Common myeloid progenitor, CD34-positive (primary cell): ENCODE data around the gene GPR179. TPM values are rescaled to one million over a fixed set of nuclear protein-coding genes. Genes with fewer than 3 reads are reported as not detected.

Experiments
- CTCF ChIA-PET: fragments of 350-600 bp; sonication (Branson Sonifier 250); formaldehyde crosslinking; loops from one replicate; lab custom pipeline; 2021; ENCODE audit warnings: antibody characterized with exemption; lab: Charles Lee
- POLR2A ChIA-PET: fragments of 350-600 bp; sonication (Branson Sonifier 250); formaldehyde crosslinking; loops from one replicate; lab custom pipeline; 2021; ENCODE audit warnings: antibody characterized with exemption; lab: Charles Lee
- DNase-seq, 3 donors: peaks; one replicate each; pipeline versions ENCODE4 v3.0.0 to v3.0.0-alpha.2; 2013
- H3K27ac ChIP-seq, 2 experiments: 1 replicate in 1 of 2; 2 replicates in 1 of 2; pipeline ENCODE4 v1.7.0; 2013; ENCODE audit warnings: inconsistent platforms in 2 of 2, low read length in 2 of 2, mild to moderate bottlenecking in 2 of 2, low read depth in 1 of 2, moderate library complexity in 1 of 2; ENCODE audit not compliant: severe bottlenecking in 2 of 2, insufficient read depth in 1 of 2, poor library complexity in 1 of 2
- H3K27me3 ChIP-seq, 5 experiments: replicated peaks in 2 of 5; 1 replicate in 3 of 5; 2 replicates in 2 of 5; pipeline versions ENCODE4 v1.6.1 to v1.7.0; 2013; ENCODE audit warnings: low read length in 4 of 5, mild to moderate bottlenecking in 2 of 5, moderate library complexity in 2 of 5, inconsistent platforms in 1 of 5; ENCODE audit not compliant: insufficient read depth in 5 of 5, control insufficient read depth in 4 of 5
- H3K36me3 ChIP-seq, 4 experiments: 1 replicate in 2 of 4; 2 replicates in 2 of 4; pipeline versions ENCODE4 v1.6.1 to v1.7.0; 2013; ENCODE audit warnings: low read length in 3 of 4, control low read depth in 1 of 4, mild to moderate bottlenecking in 1 of 4; ENCODE audit not compliant: control insufficient read depth in 4 of 4, insufficient read depth in 4 of 4
- H3K4me1 ChIP-seq, 4 experiments: 1 replicate in 3 of 4; 2 replicates in 1 of 4; pipeline versions ENCODE4 v1.6.1 to v1.7.1; 2013; ENCODE audit warnings: low read length in 3 of 4, mild to moderate bottlenecking in 3 of 4, control low read depth in 1 of 4, inconsistent platforms in 1 of 4, moderate library complexity in 1 of 4; ENCODE audit not compliant: control insufficient read depth in 4 of 4, insufficient read depth in 4 of 4; ENCODE audit errors: control extremely low read depth in 1 of 4
- H3K4me3 ChIP-seq, 7 experiments: 1 replicate in 4 of 7; 2 replicates in 3 of 7; pipeline versions ENCODE4 v1.5.1 to v1.7.0; 2013; ENCODE audit warnings: mild to moderate bottlenecking in 7 of 7, low read length in 6 of 7, moderate library complexity in 6 of 7, inconsistent platforms in 2 of 7, low read depth in 2 of 7, control low read depth in 1 of 7; ENCODE audit not compliant: insufficient read depth in 4 of 7, control insufficient read depth in 1 of 7; ENCODE audit errors: extremely low read depth in 1 of 7
- H3K9me3 ChIP-seq, 5 experiments: 1 replicate in 4 of 5; 2 replicates in 1 of 5; pipeline versions ENCODE4 v1.6.1 to v1.7.1; 2013; ENCODE audit warnings: low read length in 4 of 5, mild to moderate bottlenecking in 2 of 5, inconsistent platforms in 1 of 5, low read depth in 1 of 5, moderate library complexity in 1 of 5; ENCODE audit not compliant: control insufficient read depth in 4 of 5, insufficient read depth in 2 of 5; ENCODE audit errors: control extremely low read depth in 1 of 5
- WGBS: methylation state at CpG from one replicate; pipeline ENCODE4 v1.1.5; 2013; ENCODE audit not compliant: insufficient coverage; 5-methylcytosine and 5-hydroxymethylcytosine counted together
- polyA plus RNA-seq: library from polyadenylated mRNA; unstranded; fragments of 120-200 nt; gene quantifications from one replicate; pipeline ENCODE4 v1.2.1, GENCODE V29; 2013

Gene GPR179
- polyA plus RNA-seq: 0.01 TPM

GRCh38 chr17:38343608-38344419 lies at the start of gene GPR179:
GPR179 (minus strand) TSS chr17:38343956; CDS start chr17:38343789, 167 bp downstream.
- Histone ChIP-seq H3K9me3 (no peaks in the 10 kb centered on the region), H3K4me1 (no peaks in the 10 kb centered on the region), H3K36me3 (no peaks in the 10 kb centered on the region), H3K27me3 (peaks cover 0 to 3% (median 0%) of the 10 kb centered on the region in 5 experiments), H3K27ac (no peak within 1 kb of the TSS), H3K4me3 (no peak within 1 kb of the TSS)
- WGBS: 91% methylated on average over 14 of the region's 18 CpGs
- POLR2A ChIA-PET: no interaction called here
- no peak for DNase-seq
- CTCF ChIA-PET: interaction anchor here (0.7 to 7.9 kb wide), 3 partner anchors 11 to 139 kb away, joined by 3 to 132 read pairs (median 30); no protein-coding TSS in a partner anchor

GRCh38 chr17:38379448-38379847 lies 35.7 kb upstream of the GPR179 start:
- WGBS: no CpG with 5 or more reads among the region's 1 CpG
- POLR2A ChIA-PET: no interaction called here
- no peak for DNase-seq
- Histone ChIP-seq H3K4me3 (no peak overlapping the region), H3K9me3 (no peaks in the 10 kb centered on the region), H3K4me1 (peaks cover 0 to 4% (median under 1%) of the 10 kb centered on the region in 4 experiments), H3K27me3 (no peaks in the 10 kb centered on the region), H3K36me3 (peaks cover 4 to 32% (median 14%) of the 10 kb centered on the region in 4 experiments), H3K27ac (no peak overlapping the region)
- CTCF ChIA-PET: interaction anchor here (0.8 to 3.2 kb wide), 3 partner anchors 13 to 30 kb away, joined by 3 to 20 read pairs (median 3); no protein-coding TSS in a partner anchor

GRCh38 chr17:38369124-38369886 lies 25.5 kb upstream of the GPR179 start:
- Histone ChIP-seq H3K27me3 (no peaks in the 10 kb centered on the region), H3K4me3 (no peak overlapping the region), H3K36me3 (peaks cover 14 to 63% (median 36%) of the 10 kb centered on the region in 4 experiments), H3K9me3 (no peaks in the 10 kb centered on the region), H3K27ac (no peak overlapping the region), H3K4me1 (no peaks in the 10 kb centered on the region)
- ChIA-PET CTCF (interaction anchor here (2.1 to 3.0 kb wide), 2 partner anchors 20 kb away, joined by 5 to 14 read pairs; no protein-coding TSS in a partner anchor), POLR2A (no interaction called here)
- no peak for DNase-seq
- WGBS: 100% methylated on average over 1 of the region's 8 CpGs

GRCh38 chr17:38364741-38365140 lies 21.0 kb upstream of the GPR179 start:
- 93% methylated on average over 5 of the region's 8 CpGs for WGBS
- DNase-seq: no peak
- H3K27me3 ChIP-seq: no peaks in the 10 kb centered on the region
- ChIA-PET CTCF (interaction anchor here (1.1 to 2.8 kb wide), 5 partner anchors 10 to 50 kb away, joined by 3 to 12 read pairs (median 7); no protein-coding TSS in a partner anchor), POLR2A (no interaction called here)
- no peaks in the 10 kb centered on the region for H3K4me1 ChIP-seq
- no peak overlapping the region for H3K27ac ChIP-seq
- no peaks in the 10 kb centered on the region for H3K9me3 ChIP-seq
- H3K4me3 ChIP-seq: no peak overlapping the region
- H3K36me3 ChIP-seq: peaks cover 12 to 51% (median 29%) of the 10 kb centered on the region in 4 experiments

GRCh38 chr17:38363016-38363415 lies 19.3 kb upstream of the GPR179 start:
- WGBS: 96% methylated on average over 5 of the region's 5 CpGs
- H3K27ac ChIP-seq: no peak overlapping the region
- no peak for DNase-seq
- ChIA-PET CTCF (interaction anchor here (0.8 to 2.7 kb wide), 3 partner anchors 8 to 52 kb away, joined by 4 to 12 read pairs (median 7); no protein-coding TSS in a partner anchor), POLR2A (no interaction called here)
- no peaks in the 10 kb centered on the region for H3K27me3 ChIP-seq
- H3K4me1 ChIP-seq: no peaks in the 10 kb centered on the region
- H3K9me3 ChIP-seq: no peaks in the 10 kb centered on the region
- H3K4me3 ChIP-seq: no peak overlapping the region
- H3K36me3 ChIP-seq: peaks cover 7 to 39% (median 20%) of the 10 kb centered on the region in 4 experiments

- Histone ChIP-seq H3K27me3 (no peaks in the 10 kb centered on the region), H3K27ac (no peak overlapping the region), H3K4me1 (no peaks in the 10 kb centered on the region), H3K9me3 (no peaks in the 10 kb centered on the region), H3K4me3 (no peak overlapping the region), H3K36me3 (peaks cover 7 to 33% (median 20%) of the 10 kb centered on the region in 4 experiments)
- 95% methylated on average over 4 of the region's 5 CpGs for WGBS
- DNase-seq: no peak
- ChIA-PET CTCF (interaction anchor here (0.8 to 2.3 kb wide), 6 partner anchors 8 to 53 kb away, joined by 3 to 7 read pairs (median 3); partner anchors contain the start of gene SOCS7), POLR2A (no interaction called here)
Observed at GRCh38 chr17:38361694-38362465, 18.1 kb upstream of the GPR179 start.
